Right lobe of liver (tissue), 4 donors: ENCODE results near the gene IGF2.

Experiments
- CTCF ChIP-seq, 4 donors: fragments of 200-600 bp in 3 of 4; fragments of 450-650 bp in 1 of 4; IDR thresholded peaks; one replicate each; pipeline versions ENCODE4 v1.5.1 to v1.8.0; 2016 to 2022; ENCODE audit warnings: antibody characterized with exemption in 4 of 4, mild to moderate bottlenecking in 2 of 4
- POLR2A ChIP-seq: fragments of 450-650 bp; IDR thresholded peaks from one replicate; pipeline ENCODE4 v1.6.1; 2017; ENCODE audit warnings: antibody characterized with exemption, mild to moderate bottlenecking
- donor health status: DM: no; HTN: no; CAD: no.
- donor health status: DM: no; HTN: no; CAD: no.
- donor health status: DM: no; HTN: yes; CAD: no.

GRCh38 chr11:2101171-2101675 is 38.0 kb downstream of the IGF2 start:
- TF ChIP-seq CTCF (IDR thresholded peaks at IDR 0.05) (no peak), POLR2A (no peak)
